GM19099 (cell line): ENCODE measurements around the gene FAM222B.

ENCODE experiments used
- POLR2A ChIP-seq: IDR thresholded peaks from 3 replicates; pipeline ENCODE4 v1.6.1; 2011; ENCODE audit warnings: low read depth; ENCODE audit not compliant: insufficient read length; ENCODE audit errors: extremely low read depth

The FAM222B gene

GRCh38 chr17:28878981-28879380 is 36.4 kb upstream of the FAM222B start:
- no peak for TF ChIP-seq POLR2A

DNA sequence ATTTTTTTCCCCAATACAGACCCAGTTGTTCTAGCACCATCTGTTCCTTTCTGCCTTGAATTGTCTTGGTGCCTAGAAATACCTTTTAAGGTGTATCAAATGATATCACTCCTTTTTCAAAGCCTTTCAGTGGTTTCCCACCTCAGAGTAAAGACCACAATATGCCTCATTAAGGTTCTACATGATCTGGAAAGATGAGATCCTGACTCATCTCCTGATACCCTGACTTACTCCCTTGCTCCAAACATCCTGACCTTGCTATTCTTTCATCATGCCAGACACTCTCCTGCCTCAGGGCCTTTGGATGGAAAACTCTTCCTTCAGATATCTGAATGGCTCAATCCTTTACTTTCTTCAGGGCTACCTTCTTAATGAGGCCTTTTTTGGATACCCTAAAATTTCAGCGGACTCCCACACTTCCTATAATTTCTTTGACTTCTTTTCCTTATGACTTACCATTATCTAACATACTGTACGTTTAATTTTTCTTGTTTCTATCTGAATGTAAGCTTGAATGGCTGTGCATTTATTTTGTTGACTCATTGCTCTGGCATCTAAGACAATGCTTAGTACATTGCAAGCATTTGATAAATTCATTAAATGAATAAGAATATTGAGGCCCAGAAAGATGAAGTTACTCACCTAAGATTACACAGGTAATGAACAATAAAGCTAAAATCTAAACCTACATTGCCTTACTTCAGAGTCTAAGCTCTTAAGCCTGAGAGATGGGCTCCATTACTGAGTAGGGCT is 35.7 kb upstream of the FAM222B start:
- TF ChIP-seq POLR2A, result no peak

- no peak for TF ChIP-seq POLR2A
These were observed 33.4 kb upstream of the FAM222B start for GRCh38 chr17:28875848-28876550.

GRCh38 chr17:28874750-28875149 is 32.2 kb upstream of the FAM222B start:
- no peak for TF ChIP-seq POLR2A

DNA sequence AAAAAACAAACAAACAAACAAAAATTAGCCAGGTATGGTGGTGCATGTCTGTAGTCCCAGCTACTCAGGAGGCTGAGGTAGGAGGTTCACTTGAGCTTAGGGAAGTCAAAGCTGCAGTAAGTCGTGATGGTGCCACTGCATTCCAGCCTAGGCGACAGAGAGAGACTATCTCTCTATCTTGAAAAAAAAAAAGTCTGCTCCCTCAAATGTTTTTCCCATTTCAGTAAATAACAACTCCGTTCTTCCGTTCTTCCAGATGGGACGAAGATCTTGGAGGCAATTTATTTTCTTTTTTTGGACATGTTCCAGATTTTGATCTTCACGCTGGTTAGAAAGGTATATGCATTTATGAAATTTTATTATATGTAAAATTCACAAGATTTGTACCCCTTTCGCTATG is 31.2 kb upstream of the FAM222B start:
- no peak for TF ChIP-seq POLR2A

- TF ChIP-seq POLR2A, result peak; percentile 47
These were observed 28.5 kb upstream of the FAM222B start for GRCh38 chr17:28871056-28871579.

DNA sequence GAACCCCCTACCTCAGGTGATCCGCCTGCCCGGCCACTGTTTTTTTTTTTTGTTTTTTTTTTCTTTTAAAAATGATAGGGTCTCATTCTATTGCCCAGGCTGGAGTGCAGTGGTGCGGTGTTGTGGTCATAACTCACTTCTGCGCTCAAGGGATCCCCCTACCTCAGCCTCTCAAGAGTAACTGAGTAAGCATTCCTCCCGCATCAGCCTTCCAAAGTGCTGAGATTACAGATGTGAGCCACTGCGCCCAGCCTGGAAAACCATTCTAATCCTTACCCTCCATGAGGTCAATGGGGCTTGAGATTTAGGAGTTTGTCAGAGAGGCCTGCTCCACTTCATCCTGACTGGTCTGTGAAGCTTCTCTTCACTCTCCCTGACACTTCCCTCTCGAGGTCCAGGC is 24.7 kb upstream of the FAM222B start:
- TF ChIP-seq POLR2A, result no peak

DNA sequence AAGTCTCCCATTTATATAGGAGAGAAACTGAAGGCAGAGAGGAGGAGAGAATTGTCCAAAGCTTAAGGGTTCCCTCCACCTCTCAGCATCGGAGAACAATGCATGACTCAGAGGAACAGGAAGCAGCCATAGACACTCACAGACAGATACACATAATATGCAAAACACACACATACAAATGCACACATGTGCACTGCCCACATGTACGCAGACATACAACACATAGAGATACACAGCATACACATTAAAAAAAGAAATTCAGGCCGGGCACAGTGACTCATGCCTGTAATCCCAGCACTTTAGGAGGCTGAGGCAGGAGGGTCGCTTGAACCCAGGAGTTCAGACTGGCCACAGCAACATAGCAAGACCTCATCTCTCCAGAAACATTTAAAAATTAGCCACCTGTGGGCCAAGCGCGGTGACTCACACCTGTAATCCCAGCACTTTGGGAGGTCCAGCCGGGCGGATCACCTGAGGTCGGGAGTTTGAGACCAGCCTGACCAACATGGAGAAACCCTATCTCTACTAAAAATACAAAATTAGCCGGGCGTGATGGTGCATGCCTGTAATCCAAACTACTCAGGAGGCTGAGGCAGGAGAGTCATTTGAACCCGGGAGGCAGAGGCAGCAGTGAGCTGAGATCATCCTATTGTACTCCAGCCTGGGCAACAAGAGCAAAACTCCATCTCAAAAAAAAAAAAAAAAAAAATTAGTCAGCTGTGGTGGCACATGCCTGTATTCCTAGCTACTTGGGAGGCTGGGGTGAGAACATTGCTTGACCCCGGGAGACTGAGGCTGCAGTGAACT is 23.6 kb upstream of the FAM222B start:
- TF ChIP-seq POLR2A, result no peak

DNA sequence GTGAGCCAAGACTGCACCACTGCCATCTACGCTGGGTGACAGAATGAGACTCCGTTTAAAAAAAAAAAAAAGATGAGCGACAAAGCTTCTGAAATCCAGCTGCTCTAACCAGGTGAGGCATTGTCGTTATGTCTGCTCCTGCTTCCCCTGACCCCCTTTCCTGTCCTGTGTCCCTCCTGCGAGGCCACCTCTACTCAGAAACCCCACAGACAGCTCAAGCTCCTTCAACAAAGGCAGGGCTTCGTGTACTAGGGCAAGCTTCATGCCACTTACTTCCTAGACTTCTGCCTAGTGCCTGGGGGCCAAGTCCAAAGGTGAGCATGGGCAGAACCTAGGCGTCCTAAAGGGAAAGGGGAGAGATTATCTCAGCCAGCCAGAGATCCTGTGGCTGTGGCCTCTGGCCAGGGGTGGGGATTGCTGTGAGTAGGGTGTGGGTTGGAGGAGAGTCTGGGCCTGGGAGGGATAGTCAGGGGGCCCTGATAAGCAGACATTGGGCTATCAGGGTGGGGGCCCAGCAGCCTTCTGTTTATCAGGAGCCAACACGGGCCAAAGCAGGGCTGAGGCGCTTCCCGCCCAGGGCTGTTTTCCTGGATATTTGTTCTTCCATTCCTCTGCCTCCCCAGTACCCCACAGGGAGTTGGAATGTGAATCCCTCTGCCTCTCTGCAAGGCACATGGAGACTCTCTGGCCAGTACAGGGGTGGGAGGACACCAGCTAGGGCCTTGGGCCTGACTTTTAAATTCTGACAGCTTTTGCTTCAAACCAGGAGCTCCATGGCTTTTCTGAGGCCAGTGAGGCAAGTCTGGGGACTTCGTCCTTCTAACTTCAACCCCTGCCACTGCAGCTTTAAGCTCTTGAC is 22.6 kb upstream of the FAM222B start:
- no peak for TF ChIP-seq POLR2A

DNA sequence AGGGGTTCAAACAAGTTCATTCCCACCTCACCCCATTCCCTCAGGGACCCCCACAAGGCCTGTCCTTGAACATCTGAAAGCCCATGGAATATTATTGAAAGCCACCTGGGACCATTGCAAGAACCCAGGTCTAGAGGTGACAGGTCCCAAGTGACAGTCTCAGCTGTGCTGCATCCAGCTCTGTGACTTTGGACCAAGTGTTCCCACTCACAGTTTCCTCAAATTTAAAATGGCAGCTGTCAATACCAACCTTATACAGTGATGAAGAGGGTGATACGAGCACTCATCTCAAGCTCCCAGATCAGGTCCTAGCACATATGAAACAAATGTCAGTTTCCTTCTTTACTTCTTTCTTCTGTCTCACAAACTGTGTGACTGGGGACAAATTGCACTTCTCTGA is 21.4 kb upstream of the FAM222B start:
- TF ChIP-seq POLR2A, result no peak

DNA sequence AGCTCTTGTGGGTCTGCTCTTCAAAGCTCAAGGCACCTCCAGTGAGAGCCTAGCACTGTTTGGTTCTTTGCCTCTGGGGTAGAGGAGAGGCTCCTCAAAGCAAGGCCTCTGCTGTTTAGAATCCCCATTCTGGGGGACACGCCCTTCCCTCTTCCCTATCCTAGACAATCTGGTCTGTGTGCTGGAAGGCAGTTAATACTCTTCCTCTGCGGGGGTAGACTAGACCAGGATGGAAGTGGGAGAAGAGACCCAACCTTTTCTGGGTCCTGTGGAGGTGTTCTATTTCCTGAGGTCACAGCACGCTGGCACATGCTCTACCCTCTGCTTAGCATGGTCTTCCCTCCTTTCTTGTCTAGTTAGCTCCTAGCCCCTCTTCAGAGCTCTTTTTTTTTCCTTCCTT is 20.0 kb upstream of the FAM222B start:
- no peak for TF ChIP-seq POLR2A

DNA sequence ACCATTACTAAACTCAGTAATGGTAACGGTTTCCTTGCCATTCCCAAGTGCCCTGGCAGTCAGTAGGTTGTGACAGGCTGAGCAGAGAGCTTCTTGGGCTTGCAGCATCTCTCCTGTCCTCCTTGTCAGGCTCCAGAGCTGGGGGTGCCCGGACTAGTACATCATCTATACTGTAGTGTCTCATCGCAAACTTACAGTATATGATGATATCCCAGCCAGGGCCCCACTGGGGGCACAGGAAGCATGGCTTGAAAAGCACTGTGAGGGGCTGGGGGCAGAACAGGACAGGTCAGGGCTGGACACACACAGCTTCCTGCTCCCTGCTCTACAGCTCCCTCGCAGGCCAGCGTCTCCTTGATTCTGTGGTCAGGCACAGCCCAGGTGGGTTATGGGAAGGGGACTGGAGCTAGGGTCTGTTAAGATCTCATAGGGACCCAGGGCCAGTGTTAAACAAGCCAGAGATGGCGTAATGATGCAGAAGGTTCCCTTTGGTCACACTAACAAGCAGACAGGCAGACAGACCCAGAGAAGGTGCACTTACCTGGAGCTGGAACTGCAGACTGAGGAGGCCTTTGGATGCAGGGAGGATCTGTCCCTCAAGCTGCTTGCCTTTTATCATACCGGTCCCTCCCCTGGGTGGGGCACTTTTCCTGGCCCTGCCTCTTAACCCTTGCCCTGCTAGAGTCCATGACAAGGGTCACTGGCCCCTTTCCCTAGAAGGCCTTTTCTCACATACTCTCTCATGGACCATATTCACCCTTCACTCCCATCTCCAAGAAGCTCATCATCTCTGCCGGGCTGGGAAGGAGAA is 19.0 kb upstream of the FAM222B start:
- no peak for TF ChIP-seq POLR2A

DNA sequence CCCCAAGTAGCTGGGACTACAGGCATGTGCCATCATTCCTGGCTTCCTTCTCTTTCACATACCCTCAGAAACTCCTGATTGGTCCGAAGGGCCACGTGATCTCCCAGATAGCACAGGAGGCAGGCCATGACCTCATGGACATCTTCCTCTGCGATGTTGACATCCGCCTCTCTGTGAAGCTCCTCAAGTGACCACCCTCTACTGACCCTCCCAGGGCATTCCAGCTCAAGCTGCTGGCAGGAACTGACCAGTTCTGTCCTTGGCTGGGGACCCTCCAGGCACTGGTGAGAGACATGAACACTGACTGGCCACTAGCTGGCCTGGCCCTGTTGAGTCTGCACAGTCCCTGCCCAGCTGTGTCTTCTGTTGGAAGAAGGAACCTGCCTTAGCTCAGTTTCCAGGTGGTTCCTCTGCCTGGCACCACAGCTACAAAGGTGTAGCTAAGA is 17.8 kb upstream of the FAM222B start:
- no peak for TF ChIP-seq POLR2A
